SH-SY5Y (cell line): ENCODE results near the gene CLIC1.

Source experiments
- GATA2 ChIP-seq: IDR thresholded peaks from 2 replicates; pipeline ENCODE4 v1.6.1; 2011; ENCODE audit warnings: mild to moderate bottlenecking, low read depth, low read length
- GATA3 ChIP-seq: IDR thresholded peaks from 2 replicates; pipeline ENCODE4 v1.6.1; 2011; ENCODE audit warnings: low read depth, mild to moderate bottlenecking, low read length, moderate library complexity

GRCh38 chr6:31737315-31737990 is 1.1 kb upstream of the CLIC1 start:
- TF ChIP-seq GATA2 (no peak), GATA3 (no peak)
